ENCODE measurements around the gene VN1R4. TPM values are rescaled to one million over a fixed set of nuclear protein-coding genes. Genes with fewer than 3 reads are reported as not detected.
"Not testable (repeated sequence)": the region's sequence is repeated elsewhere in the genome, so short reads cannot be mapped to it uniquely, and the experiment has no call there.

VN1R4 gene
- total and polyA plus RNA-seq, 2 donors (not counting 3 experiments of a cell fraction or from before 2014, with no cell fraction given) = not detected

DNA sequence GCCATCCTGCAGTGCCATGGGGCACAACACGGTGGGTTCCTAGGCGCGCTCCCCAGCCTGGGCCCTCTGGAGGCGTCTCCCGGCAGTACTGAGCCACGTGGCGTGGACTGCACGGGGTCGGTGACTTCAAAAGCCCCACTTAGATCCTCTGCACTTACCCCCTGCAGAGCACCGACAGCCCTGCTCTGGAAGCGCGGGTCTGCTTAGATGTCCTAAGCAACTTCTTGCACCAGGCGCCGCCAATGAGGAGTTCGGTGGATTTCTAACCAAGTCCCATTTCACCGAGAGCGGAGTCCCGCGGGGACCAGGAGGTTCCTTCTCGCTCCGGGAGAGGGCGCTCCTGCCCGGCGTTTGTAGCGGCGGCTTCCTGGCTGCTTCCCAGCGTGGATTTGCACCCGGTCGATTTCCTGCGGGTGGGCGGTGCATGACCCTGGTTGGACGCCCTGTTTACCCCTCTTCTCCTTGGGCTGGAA is 40.9 kb upstream of the VN1R4 start:
- intact Hi-C loops (cut with micrococcal nuclease) = no loop called here
- Histone ChIP-seq H3K9me1 (replicated peaks; ENCODE audit: control insufficient read depth, extremely low read depth, insufficient read depth, low read length) (no peaks in the 10 kb centered on the region), H3K27ac (ENCODE audit: insufficient read depth, low read depth, low read length) (no peak overlapping the region), H3K4me1 (ENCODE audit: control insufficient read depth, extremely low read depth, insufficient read depth, low read length) (no peaks in the 10 kb centered on the region), H4K20me1 (replicated peaks; ENCODE audit: control insufficient read depth, extremely low read depth, insufficient read depth, low read length) (no peaks in the 10 kb centered on the region), H3K27me3 (ENCODE audit: control insufficient read depth in 2 of 2, insufficient read depth in 2 of 2, low read length in 2 of 2) (no peaks in the 10 kb centered on the region), H3K36me3 (ENCODE audit: control insufficient read depth in 2 of 2, extremely low read depth in 1 of 2, insufficient read depth in 2 of 2, low read length in 2 of 2) (no peaks in the 10 kb centered on the region), H3K4me3 (replicated peaks in 1 of 3; ENCODE audit: insufficient read depth in 1 of 3, low read depth in 1 of 3, low read length in 3 of 3) (no peak overlapping the region), H3K4me2 (ENCODE audit: insufficient read depth, low read length) (no peak overlapping the region), H3K9me3 (replicated peaks; ENCODE audit: control insufficient read depth, insufficient read depth, low read length) (no peaks in the 10 kb centered on the region), H3K9ac (replicated peaks; ENCODE audit: extremely low read depth, insufficient read depth, low read length) (no peak overlapping the region), H3K79me2 (ENCODE audit: control insufficient read depth, insufficient read depth, low read length) (no peaks in the 10 kb centered on the region), H2AFZ (ENCODE audit: low read depth, low read length) (no peak overlapping the region)
- ChIA-PET POLR2A (no interaction called here), CTCF (no interaction called here)
- no TSS peak for BruUV-seq (replicated peaks)
- DNase-seq (ENCODE audit: low read depth, low spot score) (peak; percentile 6), FAIRE-seq (no peak)
- TF ChIP-seq, protein P1, sequence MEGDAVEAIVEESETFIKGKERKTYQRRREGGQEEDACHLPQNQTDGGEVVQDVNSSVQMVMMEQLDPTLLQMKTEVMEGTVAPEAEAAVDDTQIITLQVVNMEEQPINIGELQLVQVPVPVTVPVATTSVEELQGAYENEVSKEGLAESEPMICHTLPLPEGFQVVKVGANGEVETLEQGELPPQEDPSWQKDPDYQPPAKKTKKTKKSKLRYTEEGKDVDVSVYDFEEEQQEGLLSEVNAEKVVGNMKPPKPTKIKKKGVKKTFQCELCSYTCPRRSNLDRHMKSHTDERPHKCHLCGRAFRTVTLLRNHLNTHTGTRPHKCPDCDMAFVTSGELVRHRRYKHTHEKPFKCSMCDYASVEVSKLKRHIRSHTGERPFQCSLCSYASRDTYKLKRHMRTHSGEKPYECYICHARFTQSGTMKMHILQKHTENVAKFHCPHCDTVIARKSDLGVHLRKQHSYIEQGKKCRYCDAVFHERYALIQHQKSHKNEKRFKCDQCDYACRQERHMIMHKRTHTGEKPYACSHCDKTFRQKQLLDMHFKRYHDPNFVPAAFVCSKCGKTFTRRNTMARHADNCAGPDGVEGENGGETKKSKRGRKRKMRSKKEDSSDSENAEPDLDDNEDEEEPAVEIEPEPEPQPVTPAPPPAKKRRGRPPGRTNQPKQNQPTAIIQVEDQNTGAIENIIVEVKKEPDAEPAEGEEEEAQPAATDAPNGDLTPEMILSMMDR (IDR thresholded peaks at IDR 0.05; ENCODE audit: extremely low read depth in 1 of 2, insufficient read depth in 1 of 2, low read depth in 1 of 2, low read length in 2 of 2) = peak in 1 of 2 donors; percentile 22
- TF ChIP-seq FOS (IDR thresholded peaks at IDR 0.05; ENCODE audit: borderline replicate concordance, insufficient read depth, low read length) = no peak
- dilution Hi-C loops (cut with MboI; ENCODE audit: extremely low pct_ligation_motif_present, low sequenced_read_pairs) = no loop called here

DNA sequence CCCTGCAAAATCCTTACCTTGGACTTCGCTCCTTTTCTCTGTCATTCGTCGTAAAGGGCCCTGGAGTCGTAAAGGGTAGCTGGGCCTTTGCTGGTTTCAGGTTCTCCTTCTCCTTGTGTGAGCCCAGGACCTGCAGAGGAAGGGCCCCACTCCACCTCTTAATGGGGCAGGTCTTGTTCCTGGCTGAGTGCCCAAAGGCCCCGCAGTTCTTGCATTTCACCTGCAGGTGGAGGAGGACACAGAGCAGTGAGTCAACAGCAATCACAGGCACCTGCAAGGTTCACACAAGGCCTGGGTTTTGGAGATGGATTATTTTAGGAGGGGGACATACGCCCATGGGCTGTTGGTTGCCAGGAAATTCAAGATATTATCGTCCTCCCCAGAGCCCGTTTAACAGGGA is 33.8 kb upstream of the VN1R4 start:
- H3K4me3 ChIP-seq (replicated peaks in 1 of 3; ENCODE audit: insufficient read depth in 1 of 3, low read depth in 1 of 3, low read length in 3 of 3); H3K79me2 ChIP-seq (ENCODE audit: control insufficient read depth, insufficient read depth, low read length); H3K27ac ChIP-seq (ENCODE audit: insufficient read depth, low read depth, low read length); H4K20me1 ChIP-seq (replicated peaks; ENCODE audit: control insufficient read depth, extremely low read depth, insufficient read depth, low read length); DNase-seq (ENCODE audit: low read depth, low spot score); POLR2A ChIA-PET; intact Hi-C loops (cut with micrococcal nuclease); H3K27me3 ChIP-seq (ENCODE audit: control insufficient read depth in 2 of 2, insufficient read depth in 2 of 2, low read length in 2 of 2); H3K9ac ChIP-seq (replicated peaks; ENCODE audit: extremely low read depth, insufficient read depth, low read length); H3K4me2 ChIP-seq (ENCODE audit: insufficient read depth, low read length); H3K9me3 ChIP-seq (replicated peaks; ENCODE audit: control insufficient read depth, insufficient read depth, low read length); H2AFZ ChIP-seq (ENCODE audit: low read depth, low read length); CTCF ChIA-PET; H3K4me1 ChIP-seq (ENCODE audit: control insufficient read depth, extremely low read depth, insufficient read depth, low read length); H3K36me3 ChIP-seq (ENCODE audit: control insufficient read depth in 2 of 2, extremely low read depth in 1 of 2, insufficient read depth in 2 of 2, low read length in 2 of 2); H3K9me1 ChIP-seq (replicated peaks; ENCODE audit: control insufficient read depth, extremely low read depth, insufficient read depth, low read length); dilution Hi-C loops (cut with MboI; ENCODE audit: extremely low pct_ligation_motif_present, low sequenced_read_pairs); BruUV-seq (replicated peaks): not testable (repeated sequence)
- FAIRE-seq = peak; percentile 8
